Kasumi-1 (cell line): Measurements from ENCODE around the gene SORL1.
"Not testable (repeated sequence)": the region's sequence is repeated elsewhere in the genome, so short reads cannot be mapped to it uniquely, and the experiment has no call there.

Source experiments
- DNase-seq, 2 experiments: peaks; one replicate each; lab custom pipeline; 2025; lab: John Stamatoyannopoulos, UW

The SORL1 gene

GRCh38 chr11:121626980-121627379, 174.9 kb downstream of the SORL1 start:
- no peak for DNase-seq

- DNase-seq, result no peak
Observed at GRCh38 chr11:121630041-121630440, 177.9 kb downstream of the SORL1 start.

GRCh38 chr11:121631456-121631855, 179.3 kb downstream of the SORL1 start:
- DNase-seq, result no peak

- DNase-seq, result no peak
Observed at GRCh38 chr11:121634273-121634672, 182.2 kb downstream of the SORL1 start.

GRCh38 chr11:121634889-121635288, 182.8 kb downstream of the SORL1 start:
- no peak for DNase-seq

GRCh38 chr11:121636081-121636799, 184.1 kb downstream of the SORL1 start:
- no peak for DNase-seq

GRCh38 chr11:121636800-121637176, 184.7 kb downstream of the SORL1 start:
- DNase-seq, result no peak

- not testable (repeated sequence) for DNase-seq
Observed at GRCh38 chr11:121637587-121637986, 185.5 kb downstream of the SORL1 start.

GRCh38 chr11:121643479-121644186, 191.5 kb downstream of the SORL1 start:
- no peak for DNase-seq

GRCh38 chr11:121644187-121644512, 192.0 kb downstream of the SORL1 start:
- DNase-seq, result no peak

- no peak for DNase-seq
Observed at GRCh38 chr11:121645001-121645400, 192.9 kb downstream of the SORL1 start.

GRCh38 chr11:121645596-121645995, 193.5 kb downstream of the SORL1 start:
- DNase-seq, result no peak

GRCh38 chr11:121648306-121648705, 196.2 kb downstream of the SORL1 start:
- DNase-seq, result no peak

GRCh38 chr11:121649798-121650197, 197.7 kb downstream of the SORL1 start:
- no peak for DNase-seq

GRCh38 chr11:121650351-121651256, 198.5 kb downstream of the SORL1 start:
- no peak for DNase-seq

- DNase-seq, result no peak
Observed at GRCh38 chr11:121651257-121651605, 199.1 kb downstream of the SORL1 start.

- DNase-seq, result peak in 1 of 2 experiments; percentile 4
Observed at GRCh38 chr11:121652971-121653370, 200.9 kb downstream of the SORL1 start.

- DNase-seq, result no peak
Observed at GRCh38 chr11:121654259-121654842, 202.2 kb downstream of the SORL1 start.

GRCh38 chr11:121654843-121655536, 202.9 kb downstream of the SORL1 start:
- DNase-seq, result peak in 1 of 2 experiments; percentile 41

- DNase-seq, result peak; percentile 69 to 88
Observed at GRCh38 chr11:121655537-121656327, 203.6 kb downstream of the SORL1 start.
